Skin of body (tissue), 2 donors: ENCODE results near the gene ELL2. TPM values are rescaled to one million over a fixed set of nuclear protein-coding genes. Genes with fewer than 3 reads are reported as not detected.
"Not testable (repeated sequence)": the region's sequence is repeated elsewhere in the genome, so short reads cannot be mapped to it uniquely, and the experiment has no call there.

Source experiments
- DNase-seq: peaks from one replicate; lab custom pipeline; 2025; lab: John Stamatoyannopoulos, UW
- total RNA-seq: library from RNA; depleted of rRNA; stranded (reverse); fragments of >200 nt; gene quantifications from one replicate; pipeline ENCODE4 v1.2.3, GENCODE V29; 2014

ELL2 gene
- total RNA-seq, 1 donor from 2014 or later, result 61.1 TPM

DNA sequence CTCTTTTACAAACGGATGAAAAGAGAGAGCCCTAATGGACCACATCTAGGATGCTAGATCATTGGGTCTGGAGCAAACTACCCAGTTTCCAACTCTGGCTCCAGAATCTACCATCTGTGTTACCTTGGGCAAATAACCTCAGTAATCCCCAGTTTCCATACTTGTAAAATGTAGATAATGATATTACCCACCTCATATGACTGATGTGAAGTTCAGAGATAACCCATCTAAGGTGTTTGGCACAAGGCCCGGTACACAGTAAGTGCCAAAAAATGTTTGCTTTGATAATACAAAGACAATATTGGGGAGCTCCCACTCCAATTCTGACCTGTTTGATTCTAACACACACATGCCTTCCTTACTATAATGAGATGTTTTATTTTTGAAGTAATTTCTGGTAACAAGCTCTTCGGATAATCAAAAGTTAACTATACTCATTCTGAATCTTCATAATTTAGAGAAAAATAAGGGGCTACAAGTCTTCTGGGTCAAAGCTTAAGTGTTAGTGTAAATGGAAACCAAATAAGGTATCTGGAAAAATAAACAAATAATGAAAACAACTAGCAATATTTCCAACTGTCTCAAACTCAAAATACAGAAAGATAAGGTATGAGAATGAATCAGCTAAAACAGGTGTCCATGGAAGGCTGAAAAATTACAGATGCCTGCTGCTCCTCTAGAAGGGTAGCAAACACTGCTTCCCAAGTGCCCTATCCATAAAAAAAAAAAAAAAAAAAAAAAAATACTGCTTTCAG is 30.4 kb downstream of the ELL2 start:
- DNase-seq, result no peak

DNA sequence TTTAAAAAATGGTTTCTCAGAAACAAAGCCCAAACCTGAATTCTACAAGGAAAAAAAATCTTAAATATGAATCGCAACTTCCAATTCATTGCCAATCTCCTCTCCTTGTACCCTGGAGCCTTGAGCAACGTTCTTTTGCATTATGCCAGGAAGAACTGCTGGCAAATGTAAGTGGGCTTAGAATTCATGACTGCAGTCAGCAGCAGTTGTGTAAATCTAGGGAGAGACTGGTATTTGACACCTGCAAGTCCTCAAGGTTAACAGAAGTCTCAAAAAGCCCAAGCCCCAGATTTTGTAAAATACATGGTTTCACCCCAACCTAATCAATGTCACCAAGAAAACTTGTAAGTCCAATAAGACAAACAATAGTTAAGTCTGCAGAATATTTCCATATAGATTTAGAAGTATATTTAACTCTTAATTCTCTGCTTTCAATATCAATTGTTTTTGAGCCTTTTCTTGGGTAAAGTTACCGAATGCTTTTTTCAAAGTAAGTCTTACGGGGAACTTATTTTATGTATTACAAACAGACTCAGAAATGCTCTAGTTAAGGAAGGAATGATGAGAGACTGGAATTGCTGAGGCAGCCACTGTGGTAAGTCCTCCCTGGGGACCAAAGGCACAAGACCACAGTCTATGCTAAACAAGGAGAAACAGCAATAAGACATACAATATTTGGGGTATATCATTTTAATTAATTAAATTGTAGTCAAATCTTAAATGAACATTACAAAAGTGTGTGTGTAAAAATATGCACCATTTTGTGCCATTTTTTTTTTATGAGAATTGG is 31.3 kb downstream of the ELL2 start:
- DNase-seq, result no peak

DNA sequence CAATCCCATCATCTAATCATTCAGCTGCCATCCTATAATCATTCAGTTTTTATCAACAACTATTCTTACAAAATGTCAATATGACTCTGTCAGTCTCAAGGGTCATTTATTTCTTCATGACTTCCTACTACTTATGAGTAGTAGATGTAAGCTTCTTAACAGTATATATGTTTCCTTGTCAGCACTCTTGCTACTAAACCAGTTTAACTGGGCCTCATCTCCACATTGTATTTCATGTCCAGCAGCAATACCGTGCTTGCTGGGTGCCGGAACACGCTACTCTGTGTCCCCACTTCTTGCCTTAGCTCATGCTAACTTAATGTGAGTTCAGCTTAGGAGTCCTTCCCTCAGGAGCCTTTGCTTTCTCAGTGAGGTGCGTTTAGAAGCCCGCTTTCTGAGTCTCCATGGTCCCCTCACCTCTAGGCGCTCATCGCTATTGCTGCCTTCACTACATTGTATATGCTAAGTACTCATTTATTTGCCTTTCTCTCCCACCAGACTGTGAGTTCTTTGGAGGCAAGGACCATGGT is 32.9 kb downstream of the ELL2 start:
- no peak for DNase-seq

DNA sequence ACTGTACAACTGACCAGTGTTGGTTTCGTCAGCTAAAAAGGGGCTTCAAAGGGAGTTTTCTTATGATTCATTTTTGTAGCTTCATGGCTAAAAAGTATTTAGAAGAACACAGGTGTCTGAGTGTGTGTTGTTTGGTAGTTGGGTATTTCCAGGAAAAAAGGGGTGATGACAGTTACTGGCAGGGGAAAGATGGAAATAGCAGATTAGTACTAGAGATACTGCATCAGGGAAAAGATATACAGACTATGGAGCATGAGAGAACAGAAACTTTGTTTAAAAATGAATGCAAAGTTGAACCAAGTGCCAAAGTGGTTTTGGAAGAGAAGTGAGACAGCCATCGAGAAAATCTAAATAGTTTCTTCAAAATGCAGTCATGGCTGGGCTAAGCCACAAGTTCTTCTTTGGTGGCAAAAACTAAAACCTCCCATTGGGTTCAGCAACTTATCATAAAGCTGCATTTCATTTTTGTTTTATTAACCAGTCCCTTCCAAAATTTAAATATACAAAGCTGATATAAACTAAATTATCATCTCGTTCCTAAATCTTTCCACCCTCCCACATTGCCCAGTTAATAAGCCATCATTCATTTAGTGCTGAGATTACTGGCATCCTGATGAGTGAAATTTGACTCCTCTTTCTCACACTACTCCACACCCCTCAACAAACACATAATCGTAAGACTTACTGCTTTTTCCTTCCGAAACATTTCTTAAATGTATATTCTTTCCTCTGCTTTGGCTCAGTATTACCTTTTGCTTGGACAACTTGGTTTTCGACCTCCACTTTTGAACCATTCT is 33.5 kb downstream of the ELL2 start:
- no peak for DNase-seq

DNA sequence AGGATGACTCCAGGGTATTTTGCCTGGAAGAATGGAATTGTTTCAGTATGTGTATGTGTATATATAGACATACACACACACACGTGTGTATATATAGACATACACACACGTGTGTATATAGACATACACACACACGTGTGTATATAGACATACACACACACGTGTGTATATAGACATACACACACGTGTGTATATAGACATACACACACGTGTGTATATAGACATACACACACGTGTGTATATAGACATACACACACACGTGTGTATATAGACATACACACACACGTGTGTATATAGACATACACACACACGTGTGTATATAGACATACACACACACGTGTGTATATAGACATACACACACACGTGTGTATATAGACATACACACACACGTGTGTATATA is 34.4 kb downstream of the ELL2 start:
- not testable (repeated sequence) for DNase-seq

DNA sequence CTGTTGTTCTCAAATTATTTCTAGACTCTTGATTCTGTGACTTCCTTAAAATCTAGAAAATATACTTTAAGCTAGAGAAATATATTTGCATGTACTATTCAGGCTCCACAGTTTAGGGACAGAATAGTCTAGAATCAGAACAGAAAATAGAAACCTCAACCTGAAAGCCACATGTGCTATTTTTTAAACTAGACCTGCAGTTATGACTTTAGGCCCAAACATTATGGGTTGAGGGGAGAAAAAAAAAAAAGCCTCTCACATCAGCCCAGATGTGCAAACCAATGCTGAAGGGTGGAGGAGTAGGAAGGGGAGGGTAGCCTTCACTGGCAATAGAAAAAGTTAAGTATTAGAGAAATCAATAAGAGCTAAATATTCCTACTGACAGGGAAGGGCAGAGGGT is 35.7 kb downstream of the ELL2 start:
- no peak for DNase-seq

DNA sequence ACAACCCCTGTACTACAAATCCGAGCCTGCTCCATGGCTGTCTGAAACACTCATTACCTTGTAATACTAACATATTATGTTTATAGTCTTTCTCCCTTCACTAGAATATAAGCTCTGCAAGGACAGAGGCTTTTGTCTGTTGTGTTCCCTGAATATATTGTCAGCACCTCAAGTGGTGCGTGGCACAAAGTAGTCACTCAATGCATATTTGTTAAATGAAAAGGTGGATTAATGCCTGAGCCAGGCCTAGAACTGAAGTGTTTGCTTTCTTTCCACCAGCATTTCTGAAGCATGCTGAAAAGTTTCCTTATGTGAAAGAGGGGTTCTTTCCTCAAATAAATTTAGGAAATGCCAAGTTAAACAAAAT is 36.3 kb downstream of the ELL2 start:
- no peak for DNase-seq

DNA sequence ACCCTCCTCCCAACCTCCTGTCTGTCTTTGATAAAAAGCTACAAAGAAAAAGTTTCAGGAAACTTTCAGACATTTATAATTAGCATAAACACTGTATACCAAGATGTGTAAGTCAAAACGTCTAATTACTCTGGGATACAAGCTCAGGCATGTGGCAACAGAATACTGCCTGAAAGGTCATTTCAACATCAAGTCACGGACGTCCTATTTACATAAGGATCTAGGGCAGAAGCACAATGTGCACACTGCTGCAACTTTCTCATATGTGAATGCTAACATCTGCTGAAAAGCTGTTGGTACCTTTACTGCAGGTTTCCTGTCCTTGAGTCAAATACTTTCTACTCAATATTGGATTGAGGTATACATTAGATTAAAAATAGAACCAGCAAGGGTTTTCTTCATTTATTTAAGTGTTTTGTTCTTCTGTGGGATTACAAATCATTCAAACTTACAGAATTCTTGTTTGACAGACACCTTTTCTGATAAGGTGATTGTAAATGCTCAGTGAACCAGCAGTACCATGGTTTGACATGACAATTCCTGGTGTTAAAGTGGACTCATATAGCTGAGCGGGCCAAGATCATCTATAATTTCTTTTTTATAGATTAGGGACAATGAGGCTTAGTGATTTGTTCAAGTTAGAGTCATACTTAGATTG is 36.8 kb downstream of the ELL2 start:
- no peak for DNase-seq

DNA sequence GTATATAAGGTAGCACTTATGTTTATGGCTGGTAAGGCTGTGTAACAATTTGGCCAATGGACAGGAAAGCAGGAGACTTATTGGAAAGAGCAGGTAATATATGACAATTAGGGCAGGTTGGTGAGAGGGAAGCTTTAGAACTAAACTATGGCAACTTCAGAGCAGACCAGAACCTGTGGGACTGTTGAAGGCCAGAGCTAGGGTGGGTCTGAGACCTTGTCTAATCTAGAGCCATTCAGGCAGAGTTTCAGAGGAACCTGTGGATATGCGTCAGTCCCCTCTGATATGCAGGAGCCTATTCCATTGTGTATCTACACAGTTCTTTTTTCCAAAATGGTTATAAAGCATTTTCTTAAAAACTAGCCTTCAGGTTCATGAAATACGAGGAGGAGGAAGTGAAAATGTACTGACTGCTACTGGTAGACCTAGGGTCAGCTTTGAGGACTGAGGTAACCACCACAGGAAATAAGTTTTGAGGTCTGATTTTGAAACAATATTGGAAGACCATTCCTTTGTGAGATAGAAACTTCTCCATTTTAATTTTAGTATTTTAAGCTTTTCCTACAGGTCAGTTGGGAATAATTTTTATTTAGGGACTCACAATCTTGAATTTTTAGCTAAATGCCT is 37.6 kb downstream of the ELL2 start:
- DNase-seq, result no peak

DNA sequence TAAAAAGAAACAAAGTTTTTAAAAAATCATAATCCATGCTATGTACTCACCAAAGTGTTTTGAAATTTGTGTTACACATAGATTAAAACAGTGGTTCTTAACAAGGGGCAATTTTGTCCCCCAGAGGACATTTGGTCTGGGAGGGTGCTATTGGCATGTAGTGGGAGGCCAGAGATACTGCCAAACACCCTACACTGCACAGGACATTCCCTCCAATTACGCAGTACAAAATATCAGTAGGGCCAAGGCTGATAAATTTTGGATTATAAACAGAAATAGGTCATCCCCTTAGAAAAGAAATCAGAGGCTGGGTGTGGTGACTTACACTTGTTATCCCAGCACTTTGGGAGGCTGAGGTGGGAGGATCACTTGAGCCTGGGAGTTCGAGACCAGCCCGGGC is 38.9 kb downstream of the ELL2 start:
- DNase-seq, result no peak

DNA sequence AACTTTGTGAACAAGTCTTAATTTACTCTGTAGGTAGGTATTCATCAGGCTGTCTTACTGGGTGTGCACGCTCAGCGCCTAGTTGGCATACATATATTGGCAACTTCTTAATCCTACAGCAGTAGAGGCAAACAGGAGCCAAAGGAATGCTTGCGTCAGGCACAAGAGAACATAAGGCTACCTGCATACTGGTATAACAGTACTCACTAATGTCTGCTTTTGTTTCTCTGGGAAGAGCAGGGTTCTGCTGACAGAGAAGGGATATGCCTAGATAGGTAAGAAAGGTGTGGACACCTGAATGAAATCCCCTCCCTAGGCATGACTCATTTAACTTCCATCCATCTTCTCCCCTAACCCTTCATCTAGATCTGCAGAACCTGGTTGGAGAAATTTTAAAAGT is 40.1 kb downstream of the ELL2 start:
- DNase-seq, result no peak

DNA sequence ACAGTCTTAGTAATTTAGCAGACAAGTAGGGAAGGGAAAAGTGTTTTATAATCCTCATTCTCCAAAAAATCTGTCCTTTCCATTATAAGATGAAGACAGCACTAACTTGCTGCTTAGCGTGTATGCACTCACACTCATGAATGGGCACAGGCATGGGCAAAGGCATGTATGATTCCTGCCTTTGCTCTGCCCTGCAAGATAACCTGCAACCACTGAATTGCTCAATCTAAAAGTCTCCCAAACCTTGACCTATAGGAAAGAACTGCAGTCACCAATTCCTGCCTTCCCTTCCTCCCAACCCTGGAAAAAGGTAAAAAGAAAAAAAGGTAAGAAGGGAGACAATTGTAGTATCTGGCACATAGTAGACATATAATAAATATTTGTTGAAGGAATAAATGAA is 40.8 kb downstream of the ELL2 start:
- no peak for DNase-seq

DNA sequence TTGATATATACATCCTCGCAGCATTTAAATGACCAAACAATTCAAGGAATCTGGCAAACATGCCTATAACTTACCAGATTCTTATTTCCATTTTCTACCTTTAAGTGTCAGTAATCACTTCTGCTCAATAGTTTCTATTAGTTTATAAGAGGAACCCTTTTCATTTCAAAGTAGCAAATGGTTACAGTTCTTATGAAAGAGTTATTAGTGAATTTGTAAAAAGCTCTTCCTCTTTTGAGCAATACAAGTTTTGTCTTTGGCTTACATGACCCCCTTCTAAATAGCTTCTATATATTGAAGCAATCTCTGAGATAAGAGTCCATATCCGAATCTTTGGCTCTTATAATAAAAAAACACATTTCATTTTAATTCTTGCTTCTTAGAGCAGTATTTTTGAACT is 42.0 kb downstream of the ELL2 start:
- no peak for DNase-seq

DNA sequence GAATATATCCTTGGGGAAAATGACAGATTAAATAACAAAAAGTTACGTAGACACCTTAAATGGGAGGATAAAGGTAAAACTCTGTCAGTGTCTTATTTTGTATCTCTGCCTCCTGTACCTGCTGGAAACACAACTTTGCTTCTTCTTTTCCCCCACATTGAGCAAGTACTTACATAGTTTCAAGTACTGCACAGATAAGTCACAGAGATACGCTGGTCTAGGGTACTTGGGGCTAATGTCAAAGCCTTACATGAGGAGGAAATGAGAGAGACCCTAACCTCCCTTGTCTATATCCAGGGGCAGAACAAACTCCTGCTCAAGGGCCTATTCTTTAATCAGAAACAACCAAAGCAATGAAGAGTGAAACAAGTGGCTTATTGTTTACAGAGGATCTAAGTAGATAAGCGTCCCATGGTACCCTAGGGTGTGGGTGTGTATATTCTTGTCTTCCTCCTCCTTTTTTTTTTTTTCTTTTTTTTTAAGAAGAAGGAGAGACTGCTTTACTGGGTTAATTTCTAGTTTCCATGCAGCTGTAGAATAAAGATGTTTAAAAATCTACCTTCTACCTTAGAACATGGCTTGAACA is 43.1 kb downstream of the ELL2 start:
- DNase-seq, result no peak

DNA sequence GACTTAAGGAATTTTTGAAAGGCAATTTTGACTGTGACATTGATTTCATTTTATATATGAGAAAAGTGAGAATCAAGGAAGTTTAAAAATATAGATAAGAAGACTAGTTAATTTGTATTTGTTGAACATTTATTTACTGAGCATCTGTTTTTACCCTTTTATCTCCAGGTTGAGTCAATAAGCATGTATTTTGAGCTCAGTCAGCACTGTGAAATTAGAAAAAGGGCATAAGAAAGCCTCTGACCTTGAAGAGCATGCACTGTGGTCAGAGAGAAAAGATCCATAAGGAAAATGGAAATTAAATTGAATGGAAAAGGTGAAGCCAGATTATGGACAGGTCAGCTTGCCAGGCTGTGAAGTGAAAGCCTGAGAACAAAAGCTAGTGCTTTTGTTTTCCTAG is 44.4 kb downstream of the ELL2 start:
- no peak for DNase-seq

DNA sequence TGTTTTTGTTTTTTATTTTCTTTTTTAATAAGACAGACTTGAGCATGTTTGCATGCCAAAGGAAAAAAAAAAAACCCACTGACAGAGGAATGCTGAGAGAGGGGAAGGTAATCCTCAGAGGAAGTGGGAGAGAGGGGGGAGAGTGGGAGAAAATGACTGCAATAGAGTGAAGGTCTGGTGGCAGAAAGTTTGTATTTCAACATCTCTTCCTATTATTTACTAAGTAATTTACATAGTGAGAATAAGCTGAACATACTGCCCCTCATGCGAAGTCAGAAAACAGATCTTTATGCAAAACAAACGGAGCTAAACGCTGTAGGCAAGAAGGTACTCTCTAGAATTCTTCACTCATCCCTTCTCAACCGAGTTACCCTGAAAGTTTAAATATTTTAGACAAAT is 45.0 kb downstream of the ELL2 start:
- no peak for DNase-seq

DNA sequence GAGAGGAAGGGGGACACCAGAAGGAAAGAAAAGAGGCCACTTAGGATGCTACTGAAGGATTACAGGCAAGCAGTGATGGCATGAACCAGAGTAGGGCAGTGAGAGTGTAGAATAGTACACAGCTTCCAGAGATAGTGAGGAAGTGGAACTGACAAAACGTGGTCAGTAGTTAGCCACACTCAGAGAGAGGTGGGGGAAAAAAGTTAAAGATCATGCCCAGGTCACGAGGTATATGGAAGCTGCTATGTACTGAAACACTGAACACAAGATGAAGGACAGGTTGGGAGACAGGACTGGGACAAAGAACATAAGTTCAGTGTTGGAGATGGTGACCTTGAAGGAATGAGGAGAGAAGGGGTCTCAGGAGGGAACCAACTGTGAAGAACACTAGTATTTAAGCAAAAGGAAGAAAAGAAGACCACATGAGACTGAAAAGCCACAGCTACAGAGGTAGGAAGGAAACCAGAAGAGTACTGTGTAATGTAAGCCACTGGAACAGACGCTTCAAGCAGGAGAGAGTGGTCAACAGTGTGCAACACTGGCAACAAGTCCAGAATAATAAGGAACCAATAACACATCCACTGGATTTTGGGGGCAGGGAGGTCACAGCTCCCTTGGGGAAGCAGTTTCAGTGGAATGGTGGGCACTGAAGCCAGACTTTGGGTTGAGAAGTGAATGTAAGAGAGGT is 45.5 kb downstream of the ELL2 start:
- no peak for DNase-seq

DNA sequence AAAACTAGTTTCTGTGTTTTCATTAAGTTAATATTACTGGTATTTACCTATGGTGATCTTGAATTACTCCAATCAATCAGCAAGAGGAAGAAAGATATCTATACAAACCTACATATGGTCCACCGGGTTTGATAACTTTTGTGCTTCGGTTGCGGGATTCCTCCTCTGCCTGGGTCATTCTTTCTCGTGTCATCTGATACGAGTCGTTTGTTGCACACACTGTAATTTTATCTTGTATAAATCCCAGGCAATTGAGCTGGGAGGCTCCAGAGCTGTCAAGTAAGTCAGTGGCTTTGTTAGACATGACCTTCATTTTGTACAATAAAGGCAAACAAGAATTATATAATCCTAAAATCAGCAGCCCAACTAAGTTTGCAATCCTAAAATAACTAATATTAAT is 48.0 kb downstream of the ELL2 start:
- DNase-seq, result no peak

DNA sequence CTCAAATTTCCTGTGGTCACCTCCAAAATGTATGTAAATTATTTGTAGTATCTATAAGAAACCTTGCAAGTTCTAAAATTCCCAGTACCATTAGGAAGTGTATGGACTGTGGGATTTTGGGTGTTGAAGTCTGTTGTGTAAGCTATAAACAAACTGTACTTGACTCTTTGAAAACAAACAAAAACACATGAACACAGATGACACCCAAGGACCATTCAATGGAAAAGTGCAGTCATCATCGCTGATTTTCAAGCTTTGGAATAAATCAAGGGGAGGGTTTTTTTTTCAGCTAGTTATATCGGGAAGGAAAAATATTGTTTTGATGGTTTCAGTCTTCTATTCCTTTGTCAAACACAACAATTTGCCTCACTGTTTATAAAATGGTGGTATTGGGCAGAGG is 49.6 kb downstream of the ELL2 start:
- no peak for DNase-seq

DNA sequence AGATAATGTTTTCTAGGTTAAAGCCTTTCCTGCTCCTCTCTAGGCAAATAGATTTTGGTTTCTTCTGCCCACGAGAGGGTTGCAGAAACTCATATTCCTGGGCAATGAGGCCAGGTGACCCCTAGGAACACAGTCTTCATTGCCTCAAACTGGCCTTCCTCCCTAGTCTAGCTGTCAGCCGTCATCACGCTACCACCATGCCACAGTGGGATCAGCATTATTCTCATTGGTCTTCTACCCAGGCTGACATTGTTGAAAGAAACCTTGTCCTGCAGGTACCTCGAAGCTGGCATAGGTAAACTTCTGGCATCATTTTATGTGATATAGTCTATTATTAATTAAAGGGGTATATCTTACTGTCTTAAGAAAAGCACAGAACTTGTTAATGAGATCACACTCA is 51.1 kb downstream of the ELL2 start:
- DNase-seq, result no peak
